K562 (cell line): ENCODE results near the gene TAS2R41. TPM values are rescaled to one million over a fixed set of nuclear protein-coding genes. Genes with fewer than 3 reads are reported as not detected.

ENCODE experiments used
- ADNP ChIP-seq: fragments of 200-800 bp; sonication (Bioruptor generic); IDR thresholded peaks from 2 replicates; pipeline ENCODE4 v1.6.1; 2016; ENCODE audit warnings: missing genetic modification characterization, missing compliant biosample characterization
- ARID1B ChIP-seq: fragments of 450-650 bp; IDR thresholded peaks from 2 replicates; pipeline ENCODE4 v1.6.1; 2016; ENCODE audit warnings: antibody characterized with exemption, mild to moderate bottlenecking, inconsistent platforms
- BRD4 ChIP-seq: fragments of 200-600 bp; sonication (generic); IDR thresholded peaks from 2 replicates; pipeline ENCODE4 v1.6.1; 2017; ENCODE audit warnings: inconsistent platforms
- BRF1 ChIP-seq: IDR thresholded peaks from 3 replicates; pipeline ENCODE4 v1.6.1; 2011; ENCODE audit warnings: borderline replicate concordance, mild to moderate bottlenecking; ENCODE audit not compliant: insufficient read length; ENCODE audit errors: extremely low read depth
- BRF2 ChIP-seq: IDR thresholded peaks from 3 replicates; pipeline ENCODE4 v1.6.1; 2011; ENCODE audit warnings: borderline replicate concordance, mild to moderate bottlenecking; ENCODE audit not compliant: insufficient read length, insufficient read depth
- CBFA2T3 ChIP-seq: fragments of 450-650 bp; IDR thresholded peaks from 2 replicates; pipeline ENCODE4 v1.6.1; 2017
- FOS ChIP-seq: IDR thresholded peaks from 3 replicates; pipeline ENCODE4 v1.6.1; 2011; ENCODE audit not compliant: insufficient read length; ENCODE audit errors: extremely low read depth
- FOXA3 ChIP-seq, 2 experiments: fragments of 450-650 bp in 1 of 2; sonication (generic) in 1 of 2; formaldehyde crosslinking; IDR thresholded peaks in 1 of 2; conservative IDR thresholded peaks in 1 of 2; 2 replicates each; pipeline versions ENCODE4 v1.4.0 to v1.8.0; 2020 to 2022; ENCODE audit warnings: mild to moderate bottlenecking in 2 of 2, missing genetic modification reagents in 1 of 2
- FOXJ3 ChIP-seq: sonication (generic); formaldehyde crosslinking; IDR thresholded peaks from 2 replicates; pipeline ENCODE4 v1.4.0; 2020; ENCODE audit warnings: mild to moderate bottlenecking, missing genetic modification reagents
- HMG20B ChIP-seq: fragments of 250-450 bp; sonication (Bioruptor Pico); IDR thresholded peaks from 2 replicates; pipeline ENCODE4 v1.5.0; 2021; ENCODE audit warnings: mild to moderate bottlenecking
- KDM1A ChIP-seq, 2 experiments: fragments of 450-650 bp; IDR thresholded peaks; 2 replicates each; pipeline ENCODE4 v1.6.1; 2016; ENCODE audit warnings: mild to moderate bottlenecking in 2 of 2
- NR3C1 ChIP-seq: sonication (generic); formaldehyde crosslinking; IDR thresholded peaks from 2 replicates; pipeline ENCODE4 v1.8.1; 2022; ENCODE audit warnings: missing genetic modification reagents
- RBFOX2 ChIP-seq: fragments of 200-400 bp; formaldehyde crosslinking; IDR thresholded peaks from 2 replicates; pipeline ENCODE4 v1.6.1; 2017; ENCODE audit warnings: low read depth, mild to moderate bottlenecking, low read length, moderate library complexity
- SP1 ChIP-seq: sonication (generic); formaldehyde crosslinking; IDR thresholded peaks from 2 replicates; pipeline ENCODE4 v1.8.1; 2022; ENCODE audit warnings: mild to moderate bottlenecking, missing genetic modification reagents
- TCF15 ChIP-seq: fragments of 250-450 bp; sonication (Bioruptor Pico); IDR thresholded peaks from 2 replicates; pipeline ENCODE4 v1.8.0; 2022; ENCODE audit warnings: moderate library complexity, mild to moderate bottlenecking, inconsistent platforms
- ZBTB43 ChIP-seq: sonication (generic); formaldehyde crosslinking; IDR thresholded peaks from 2 replicates; pipeline ENCODE4 v1.8.0; 2023; ENCODE audit warnings: mild to moderate bottlenecking, missing genetic modification reagents
- ZNF146 ChIP-seq: IDR thresholded peaks from one replicate; pipeline ENCODE4 v1.6.1; 2018; ENCODE audit warnings: missing compliant biosample characterization; ENCODE audit not compliant: unreplicated experiment
- ZNF197 ChIP-seq: fragments of 200-800 bp; sonication (Bioruptor generic); IDR thresholded peaks from 2 replicates; pipeline ENCODE4 v1.6.1; 2016; ENCODE audit warnings: low read depth, missing genetic modification characterization, missing compliant biosample characterization
- ZNF232 ChIP-seq: sonication (generic); formaldehyde crosslinking; IDR thresholded peaks from 2 replicates; pipeline ENCODE4 v1.8.0; 2022; ENCODE audit warnings: mild to moderate bottlenecking, missing genetic modification reagents
- ZNF507 ChIP-seq: conservative IDR thresholded peaks from 2 replicates; pipeline ENCODE4 v1.6.1; 2017; ENCODE audit warnings: missing genetic modification characterization, missing compliant biosample characterization
- ZNF699 ChIP-seq: fragments of 250-450 bp; sonication (Bioruptor Pico); IDR thresholded peaks from 2 replicates; pipeline ENCODE4 v1.8.0; 2021; ENCODE audit warnings: mild to moderate bottlenecking, moderate library complexity; ENCODE audit not compliant: insufficient replicate concordance
- polyA plus RNA-seq, 8 experiments: library from polyadenylated mRNA; depleted of rRNA in 4 of 8; stranded (reverse) in 5 of 8; unstranded in 3 of 8; fragments of >200 nt; fragmentation: Nextera tagmentation in 2 of 8; fragmentation: Illumina TruSeq in 1 of 8; extraction: Ambion mirVana in 2 of 8; extraction: Trizol in 1 of 8; gene quantifications; 2 replicates each; pipeline versions ENCODE4 v1.2.1 to v1.2.3, GENCODE V29; 2011 to 2014; ENCODE audit warnings: inconsistent platforms in 1 of 8, missing spikeins in 1 of 8
- total RNA-seq, 7 experiments: library from RNA; depleted of rRNA in 6 of 7; stranded (reverse); fragments of >200 nt in 6 of 7; fragmentation: Illumina TruSeq in 2 of 7; extraction: Trizol in 2 of 7; gene quantifications; 2 replicates each; pipeline versions ENCODE4 v1.2.1 to v1.2.3, GENCODE V29; 2011 to 2021; ENCODE audit warnings: low replicate concordance in 1 of 7
- TF ChIP-seq, protein P1 (sequence below): sonication (generic); formaldehyde crosslinking; IDR thresholded peaks from 2 replicates; pipeline ENCODE4 v1.8.1; 2023; ENCODE audit warnings: mild to moderate bottlenecking, missing genetic modification reagents
- TF ChIP-seq, protein P2 (sequence below): fragments of 250-450 bp; sonication (Bioruptor Pico); IDR thresholded peaks from 2 replicates; pipeline ENCODE4 v1.5.0; 2020; ENCODE audit warnings: mild to moderate bottlenecking, borderline replicate concordance

TAS2R41 gene
- total and polyA plus RNA-seq, 9 of the 15 experiments (the other 6 are each of a cell fraction or from before 2014, with no cell fraction given): not detected

DNA sequence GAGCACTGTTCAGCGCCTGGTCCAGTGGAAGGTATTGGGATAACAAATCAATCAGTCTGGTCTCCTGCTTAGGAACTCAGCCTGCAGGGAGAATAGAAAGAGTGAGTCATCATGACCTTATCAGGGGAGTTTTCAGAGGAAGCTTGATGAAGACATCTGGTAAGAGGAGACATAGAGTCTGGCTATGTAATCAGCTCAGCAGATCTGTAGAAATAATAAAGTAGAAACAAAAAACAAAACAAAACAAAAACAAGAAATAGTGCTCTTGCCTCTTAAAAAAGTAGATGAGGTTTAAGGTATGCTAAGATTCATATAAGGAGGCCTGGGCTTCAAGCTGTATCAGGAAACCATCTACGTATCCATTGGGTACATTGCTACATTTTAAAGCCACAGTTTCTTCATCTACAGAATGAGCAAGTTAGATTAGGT, 14.4 kb downstream of the TAS2R41 start (continued):
- TF ChIP-seq FOXA3 (CRISPR knock-in tag; conservative IDR thresholded peaks at IDR 0.05 in 1 of 2, IDR thresholded peaks at IDR 0.05 in 1 of 2): no peak
- peak; percentile 76 for TF ChIP-seq CBFA2T3
- TF ChIP-seq NR3C1 (CRISPR knock-in tag): no peak
- no peak for TF ChIP-seq TCF15 (CRISPR knock-in tag)
- no peak for TF ChIP-seq BRD4
- TF ChIP-seq ZNF507 (tag): no peak
- no peak for TF ChIP-seq ZNF232 (CRISPR knock-in tag)
- TF ChIP-seq HMG20B (CRISPR knock-in tag): no peak
- peak; percentile 63; the same call in 1 of the 2 replicates for TF ChIP-seq ADNP (tag)
- TF ChIP-seq ZBTB43 (CRISPR knock-in tag): no peak
- peak; percentile 78 for TF ChIP-seq FOS
- no peak for TF ChIP-seq BRF2
- TF ChIP-seq ZNF146 (CRISPR knock-in tag): no peak
- peak; percentile 94 for TF ChIP-seq ARID1B
- no peak for TF ChIP-seq FOXJ3 (CRISPR knock-in tag)
- TF ChIP-seq, protein P1, sequence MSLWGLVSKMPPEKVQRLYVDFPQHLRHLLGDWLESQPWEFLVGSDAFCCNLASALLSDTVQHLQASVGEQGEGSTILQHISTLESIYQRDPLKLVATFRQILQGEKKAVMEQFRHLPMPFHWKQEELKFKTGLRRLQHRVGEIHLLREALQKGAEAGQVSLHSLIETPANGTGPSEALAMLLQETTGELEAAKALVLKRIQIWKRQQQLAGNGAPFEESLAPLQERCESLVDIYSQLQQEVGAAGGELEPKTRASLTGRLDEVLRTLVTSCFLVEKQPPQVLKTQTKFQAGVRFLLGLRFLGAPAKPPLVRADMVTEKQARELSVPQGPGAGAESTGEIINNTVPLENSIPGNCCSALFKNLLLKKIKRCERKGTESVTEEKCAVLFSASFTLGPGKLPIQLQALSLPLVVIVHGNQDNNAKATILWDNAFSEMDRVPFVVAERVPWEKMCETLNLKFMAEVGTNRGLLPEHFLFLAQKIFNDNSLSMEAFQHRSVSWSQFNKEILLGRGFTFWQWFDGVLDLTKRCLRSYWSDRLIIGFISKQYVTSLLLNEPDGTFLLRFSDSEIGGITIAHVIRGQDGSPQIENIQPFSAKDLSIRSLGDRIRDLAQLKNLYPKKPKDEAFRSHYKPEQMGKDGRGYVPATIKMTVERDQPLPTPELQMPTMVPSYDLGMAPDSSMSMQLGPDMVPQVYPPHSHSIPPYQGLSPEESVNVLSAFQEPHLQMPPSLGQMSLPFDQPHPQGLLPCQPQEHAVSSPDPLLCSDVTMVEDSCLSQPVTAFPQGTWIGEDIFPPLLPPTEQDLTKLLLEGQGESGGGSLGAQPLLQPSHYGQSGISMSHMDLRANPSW: no peak
- TF ChIP-seq BRF1: no peak
- no peak for TF ChIP-seq RBFOX2
- no peak for TF ChIP-seq ZNF699
- TF ChIP-seq, protein P2, sequence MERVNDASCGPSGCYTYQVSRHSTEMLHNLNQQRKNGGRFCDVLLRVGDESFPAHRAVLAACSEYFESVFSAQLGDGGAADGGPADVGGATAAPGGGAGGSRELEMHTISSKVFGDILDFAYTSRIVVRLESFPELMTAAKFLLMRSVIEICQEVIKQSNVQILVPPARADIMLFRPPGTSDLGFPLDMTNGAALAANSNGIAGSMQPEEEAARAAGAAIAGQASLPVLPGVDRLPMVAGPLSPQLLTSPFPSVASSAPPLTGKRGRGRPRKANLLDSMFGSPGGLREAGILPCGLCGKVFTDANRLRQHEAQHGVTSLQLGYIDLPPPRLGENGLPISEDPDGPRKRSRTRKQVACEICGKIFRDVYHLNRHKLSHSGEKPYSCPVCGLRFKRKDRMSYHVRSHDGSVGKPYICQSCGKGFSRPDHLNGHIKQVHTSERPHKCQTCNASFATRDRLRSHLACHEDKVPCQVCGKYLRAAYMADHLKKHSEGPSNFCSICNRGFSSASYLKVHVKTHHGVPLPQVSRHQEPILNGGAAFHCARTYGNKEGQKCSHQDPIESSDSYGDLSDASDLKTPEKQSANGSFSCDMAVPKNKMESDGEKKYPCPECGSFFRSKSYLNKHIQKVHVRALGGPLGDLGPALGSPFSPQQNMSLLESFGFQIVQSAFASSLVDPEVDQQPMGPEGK (CRISPR knock-in tag): no peak
- no peak for TF ChIP-seq ZNF197 (CRISPR knock-in tag)
- TF ChIP-seq KDM1A (IDR thresholded peaks at IDR 0.05): 0 out of 4 replicates have a peak, but pooled peaks of 1 of the 2 experiments have one; percentile 36
- TF ChIP-seq SP1 (CRISPR knock-in tag): no peak
